GM12878 (cell line): ENCODE results near the gene GLT8D1. TPM values are rescaled to one million over a fixed set of nuclear protein-coding genes. Genes with fewer than 3 reads are reported as not detected.

Experiments used
- ASH2L ChIP-seq: fragments of 300-600, 200-600 bp; sonication (generic); IDR thresholded peaks from 2 replicates; pipeline ENCODE4 v1.6.1; 2017; ENCODE audit warnings: low read depth, mild to moderate bottlenecking, borderline replicate concordance
- ATF7 ChIP-seq: fragments of 450-650 bp; IDR thresholded peaks from 2 replicates; pipeline ENCODE4 v1.6.1; 2016; ENCODE audit warnings: low read depth, mild to moderate bottlenecking
- CREB1 ChIP-seq: IDR thresholded peaks from 2 replicates; pipeline ENCODE4 v1.6.1; 2012; ENCODE audit warnings: low read depth, mild to moderate bottlenecking, inconsistent platforms
- E2F4 ChIP-seq: IDR thresholded peaks from 2 replicates; pipeline ENCODE4 v1.6.1; 2012; ENCODE audit warnings: low read depth, low read length, improper control_type of control experiment
- EED ChIP-seq: sonication (generic); IDR thresholded peaks from 2 replicates; pipeline ENCODE4 v1.6.1; 2016; ENCODE audit warnings: antibody characterized with exemption, low read depth
- EZH2 ChIP-seq: IDR thresholded peaks from 2 replicates; pipeline ENCODE4 v1.6.1; 2012; ENCODE audit warnings: low read depth, mild to moderate bottlenecking, control low read depth, inconsistent platforms, low read length, borderline replicate concordance; ENCODE audit not compliant: control insufficient read depth
- FOXK2 ChIP-seq: fragments of 450-650 bp; IDR thresholded peaks from 2 replicates; pipeline ENCODE4 v1.6.1; 2017; ENCODE audit warnings: mild to moderate bottlenecking, moderate library complexity
- HDAC2 ChIP-seq: fragments of 200-600 bp; sonication (generic); IDR thresholded peaks from 2 replicates; pipeline ENCODE4 v1.6.1; 2017
- MTA3 ChIP-seq: IDR thresholded peaks from 2 replicates; pipeline ENCODE4 v1.6.1; 2012; ENCODE audit warnings: low read length, inconsistent platforms, borderline replicate concordance
- MYC ChIP-seq: IDR thresholded peaks from 2 replicates; pipeline ENCODE4 v1.6.1; 2011; ENCODE audit warnings: mild to moderate bottlenecking, low read length, moderate library complexity, inconsistent platforms; ENCODE audit not compliant: insufficient read depth, insufficient replicate concordance, insufficient read length, severe bottlenecking
- NFIC ChIP-seq: IDR thresholded peaks from 2 replicates; pipeline ENCODE4 v1.6.1; 2012; ENCODE audit warnings: low read depth, mild to moderate bottlenecking, inconsistent platforms, low read length, moderate library complexity
- RAD21 ChIP-seq: IDR thresholded peaks from 2 replicates; pipeline ENCODE4 v1.6.1; 2011; ENCODE audit warnings: mild to moderate bottlenecking, low read depth, low read length, moderate library complexity; ENCODE audit not compliant: insufficient read depth
- RB1 ChIP-seq: fragments of 450-650 bp; formaldehyde crosslinking; IDR thresholded peaks from 2 replicates; pipeline ENCODE4 v1.6.1; 2017; ENCODE audit warnings: mild to moderate bottlenecking, borderline replicate concordance
- RFX5 ChIP-seq: IDR thresholded peaks from 2 replicates; pipeline ENCODE4 v1.6.1; 2011; ENCODE audit warnings: low read depth, low read length, improper control_type of control experiment
- STAT1 ChIP-seq: fragments of 450-650 bp; conservative IDR thresholded peaks from 2 replicates; pipeline ENCODE4 v1.6.1; 2014; ENCODE audit warnings: antibody characterized with exemption, mild to moderate bottlenecking
- SUPT20H ChIP-seq: IDR thresholded peaks from 2 replicates; pipeline ENCODE4 v1.6.1; 2011; ENCODE audit warnings: low read depth, mild to moderate bottlenecking, low read length, moderate library complexity, borderline replicate concordance; ENCODE audit not compliant: control insufficient read depth
- ZBTB33 ChIP-seq: fragments of 450-650 bp; IDR thresholded peaks from 2 replicates; pipeline ENCODE4 v1.6.1; 2017; ENCODE audit warnings: mild to moderate bottlenecking
- ZNF687 ChIP-seq: fragments of 450-650 bp; IDR thresholded peaks from 2 replicates; pipeline ENCODE4 v1.6.1; 2017; ENCODE audit warnings: mild to moderate bottlenecking, moderate library complexity
- ZZZ3 ChIP-seq: IDR thresholded peaks from 2 replicates; pipeline ENCODE4 v1.6.1; 2011; ENCODE audit warnings: low read depth; ENCODE audit not compliant: control insufficient read depth, insufficient read length
- polyA plus RNA-seq, 11 experiments: library from polyadenylated mRNA; depleted of rRNA in 4 of 11; unstranded in 6 of 11; stranded (reverse) in 5 of 11; fragments of >200 nt; fragmentation: Nextera tagmentation in 4 of 11; fragmentation: Illumina TruSeq in 1 of 11; extraction: Ambion mirVana in 4 of 11; extraction: Trizol in 1 of 11; gene quantifications; 1 replicate in 1 of 11; 2 replicates in 10 of 11; pipeline versions ENCODE4 v1.2.1 to v1.2.3, GENCODE V29; 2011 to 2016; ENCODE audit warnings: inconsistent platforms in 2 of 11, missing spikeins in 2 of 11, low read depth in 1 of 11
- total RNA-seq, 4 experiments: library from RNA; depleted of rRNA in 3 of 4; stranded (reverse); fragments of >200 nt in 3 of 4; fragmentation: Illumina TruSeq in 1 of 4; extraction: Trizol in 1 of 4; gene quantifications; 2 replicates each; pipeline versions ENCODE4 v1.2.1 to v1.2.3, GENCODE V29; 2013 to 2021
- TF ChIP-seq, protein P1 (sequence below): fragments of 450-650 bp; conservative IDR thresholded peaks from 2 replicates; pipeline ENCODE4 v1.6.1; 2017; ENCODE audit warnings: mild to moderate bottlenecking, moderate library complexity

Gene GLT8D1
- total and polyA plus RNA-seq, 10 of the 15 experiments (the other 5 are each of a cell fraction or from before 2014, with no cell fraction given) = 25.3 to 73.4 (median 48.4) TPM

DNA sequence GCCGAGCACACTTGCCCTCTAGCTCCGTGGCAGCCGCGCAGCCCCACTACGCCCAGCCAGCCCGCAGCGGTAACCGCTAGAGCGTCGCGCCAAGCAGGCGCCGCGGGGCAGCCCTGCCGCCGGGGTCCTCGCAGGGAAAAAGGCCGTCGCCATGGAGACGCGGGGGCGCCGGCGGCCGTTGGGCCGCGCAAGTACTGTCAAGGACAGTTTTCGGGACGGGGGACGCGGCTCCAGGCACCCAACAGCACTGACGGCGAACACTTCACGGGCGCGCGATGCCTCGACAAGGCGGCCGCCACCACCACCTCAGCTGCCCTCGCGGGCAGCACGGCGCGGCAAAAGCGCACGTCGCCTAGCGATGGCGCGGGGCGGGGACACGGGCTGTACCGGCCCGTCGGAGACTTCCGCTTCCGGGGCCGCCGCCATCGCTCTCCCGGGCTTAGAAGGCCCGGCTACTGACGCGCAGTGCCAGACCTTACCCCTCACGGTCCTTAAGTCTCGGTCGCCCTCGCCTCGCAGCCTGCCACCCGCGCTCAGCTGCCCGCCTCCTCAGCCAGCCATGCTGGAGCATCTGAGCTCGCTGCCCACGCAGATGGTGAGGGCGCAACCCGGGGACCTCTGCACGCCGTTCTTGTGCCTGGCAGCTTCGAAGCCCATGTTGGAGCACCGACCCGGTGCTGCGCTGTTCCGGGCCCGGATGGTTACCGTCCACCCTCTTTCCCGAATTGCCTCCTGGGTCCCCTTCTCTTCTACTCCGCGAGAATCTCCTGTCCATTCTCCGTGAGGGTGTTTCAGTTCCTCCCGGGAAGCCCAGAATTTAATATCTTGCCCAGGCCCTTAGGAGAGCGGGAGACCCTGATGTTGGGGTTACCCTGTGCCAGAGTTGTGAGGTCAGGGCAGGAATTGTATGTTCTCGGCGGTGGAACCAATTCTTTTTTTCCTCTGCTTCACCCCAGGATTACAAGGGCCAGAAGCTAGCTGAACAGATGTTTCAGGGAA is at the start of gene GLT8D1, which contains the start of gene SPCS1 (continued):
- TF ChIP-seq ZBTB33 = no peak
- TF ChIP-seq RFX5 = no peak
- TF ChIP-seq RAD21 = no peak
- no peak for TF ChIP-seq ASH2L
- no peak for TF ChIP-seq NFIC
- TF ChIP-seq ZNF687 = peak; percentile 68
- no peak for TF ChIP-seq SUPT20H
- no peak for TF ChIP-seq FOXK2
- TF ChIP-seq STAT1 = peak; percentile 88; the same call in 1 of the 2 replicates
- TF ChIP-seq, protein P1, sequence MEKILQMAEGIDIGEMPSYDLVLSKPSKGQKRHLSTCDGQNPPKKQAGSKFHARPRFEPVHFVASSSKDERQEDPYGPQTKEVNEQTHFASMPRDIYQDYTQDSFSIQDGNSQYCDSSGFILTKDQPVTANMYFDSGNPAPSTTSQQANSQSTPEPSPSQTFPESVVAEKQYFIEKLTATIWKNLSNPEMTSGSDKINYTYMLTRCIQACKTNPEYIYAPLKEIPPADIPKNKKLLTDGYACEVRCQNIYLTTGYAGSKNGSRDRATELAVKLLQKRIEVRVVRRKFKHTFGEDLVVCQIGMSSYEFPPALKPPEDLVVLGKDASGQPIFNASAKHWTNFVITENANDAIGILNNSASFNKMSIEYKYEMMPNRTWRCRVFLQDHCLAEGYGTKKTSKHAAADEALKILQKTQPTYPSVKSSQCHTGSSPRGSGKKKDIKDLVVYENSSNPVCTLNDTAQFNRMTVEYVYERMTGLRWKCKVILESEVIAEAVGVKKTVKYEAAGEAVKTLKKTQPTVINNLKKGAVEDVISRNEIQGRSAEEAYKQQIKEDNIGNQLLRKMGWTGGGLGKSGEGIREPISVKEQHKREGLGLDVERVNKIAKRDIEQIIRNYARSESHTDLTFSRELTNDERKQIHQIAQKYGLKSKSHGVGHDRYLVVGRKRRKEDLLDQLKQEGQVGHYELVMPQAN = peak; percentile 100
- no peak for TF ChIP-seq EZH2
- peak; percentile 95; the same call in 1 of the 2 replicates for TF ChIP-seq RB1
- peak; percentile 80 for TF ChIP-seq CREB1
- TF ChIP-seq MTA3 = no peak
- no peak; the same call in 1 of the 2 replicates for TF ChIP-seq EED
- no peak for TF ChIP-seq ATF7
- no peak for TF ChIP-seq ZZZ3
- no peak for TF ChIP-seq E2F4
- no peak for TF ChIP-seq MYC
- no peak for TF ChIP-seq HDAC2
